Embryonic facial prominence (tissue), 1 donor: ENCODE results near the gene POLR2J.

ENCODE experiments used
- DNase-seq: peaks from one replicate; pipeline ENCODE4 v3.0.0-alpha.2; 2016; ENCODE audit errors: extremely low spot score

Gene POLR2J

GRCh38 chr7:102439963-102440795 lies 38.5 kb downstream of the POLR2J start:
- DNase-seq = no peak

DNA sequence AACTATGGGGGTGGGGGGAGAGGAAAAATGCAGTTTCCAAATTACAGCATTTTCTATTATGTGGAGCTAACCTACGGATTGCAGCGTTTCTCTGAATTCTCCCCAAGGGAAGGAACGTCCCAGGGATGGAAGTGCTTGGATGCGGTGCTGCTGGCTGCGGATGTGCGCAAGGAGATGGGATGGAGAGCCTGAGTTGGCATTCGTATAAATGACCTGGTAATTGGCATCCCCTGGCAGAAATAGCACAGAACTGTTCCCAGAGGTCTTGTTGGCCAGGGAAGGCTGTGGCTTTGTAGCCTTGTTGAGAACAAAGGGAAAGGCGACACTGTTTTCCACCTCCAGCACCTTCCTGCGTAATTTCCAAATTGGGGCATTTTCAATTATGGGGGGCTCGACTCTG lies 42.6 kb downstream of the POLR2J start:
- no peak for DNase-seq

GRCh38 chr7:102434039-102434486 lies 44.7 kb downstream of the POLR2J start:
- no peak for DNase-seq

DNA sequence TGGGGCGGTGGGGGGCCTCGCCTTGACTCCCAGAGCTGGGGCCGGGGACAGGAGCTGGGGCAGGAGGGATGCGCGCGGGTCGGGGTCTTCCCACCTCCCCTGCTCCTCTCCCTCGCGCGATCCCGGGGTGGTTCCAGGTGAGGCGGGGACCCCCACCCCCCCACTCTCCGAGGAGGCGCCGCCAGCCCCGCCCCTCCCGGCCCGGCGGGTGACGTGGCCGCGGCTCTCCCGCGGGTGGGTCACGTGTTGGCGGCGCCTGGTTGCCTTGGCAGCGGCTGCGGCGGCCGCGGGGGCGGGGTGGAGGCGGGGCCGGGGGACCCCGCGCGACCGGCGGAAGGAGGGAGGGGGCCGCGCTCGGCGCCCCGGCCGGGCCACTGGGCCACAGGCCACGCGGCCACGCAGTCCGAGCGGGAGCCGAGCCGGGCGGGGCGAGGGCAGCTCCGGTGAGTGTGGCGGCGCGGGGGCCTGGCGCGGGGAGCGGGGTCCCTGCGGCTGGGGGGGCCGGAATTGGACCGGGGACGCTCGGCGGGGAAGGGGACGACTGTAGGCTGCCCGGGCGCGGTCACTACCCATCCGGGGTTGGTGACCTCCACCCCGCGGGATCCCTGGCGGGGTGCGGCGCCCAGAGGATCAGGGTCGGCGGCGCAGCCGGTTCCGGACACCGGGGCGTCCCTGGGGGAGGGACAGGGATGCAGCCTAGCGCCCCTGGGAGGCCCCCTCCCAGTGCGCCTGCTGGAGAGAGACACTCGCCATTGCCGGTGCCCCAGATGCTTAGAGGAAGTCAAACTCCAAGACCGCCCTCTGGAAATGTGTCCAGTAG lies 45.3 kb downstream of the POLR2J start, which contains the start of gene ORAI2:
TSS of gene ORAI2 (plus strand) at position 357 of the 820 bp plus-strand sequence. CDS start 5,382 bp downstream, outside the sequence.
- peak; percentile 43 for DNase-seq

DNA sequence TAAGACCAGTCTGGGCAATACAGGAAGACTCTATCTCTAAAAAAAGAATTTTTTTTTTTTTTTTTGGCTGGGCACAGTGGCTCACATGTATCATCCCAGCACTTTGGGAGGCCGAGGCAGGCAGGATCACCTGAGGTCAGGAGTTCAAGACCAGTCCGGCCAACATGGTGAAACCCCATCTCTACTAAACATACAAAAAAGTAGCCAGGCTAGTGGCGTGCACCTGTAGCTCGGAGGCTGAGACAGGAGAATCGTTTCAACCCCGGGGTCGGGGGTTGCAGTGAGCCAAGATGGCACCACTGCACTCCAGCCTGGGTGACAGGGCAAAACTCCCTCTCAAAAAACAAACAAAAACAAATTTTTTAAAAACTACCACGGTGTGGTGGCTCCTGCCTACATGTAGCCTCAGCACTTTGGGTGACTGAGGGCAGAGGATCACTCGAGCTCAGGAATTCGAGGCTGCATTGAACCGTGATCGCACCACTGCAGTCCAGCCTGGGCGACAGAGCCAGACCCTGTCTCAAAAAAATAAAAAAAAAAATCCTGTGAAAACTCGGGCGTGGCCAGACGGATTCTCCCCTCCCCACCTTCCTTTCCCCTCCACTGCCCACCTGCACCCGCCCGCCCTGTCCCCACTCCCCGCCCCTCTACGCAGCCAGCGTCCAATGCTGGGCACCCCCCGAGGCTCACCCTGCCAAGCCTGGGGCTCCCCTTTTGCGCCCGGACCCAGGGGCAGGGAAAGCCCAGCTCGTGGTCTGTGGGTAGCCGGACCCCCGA lies 46.1 kb downstream of the POLR2J start:
- DNase-seq = no peak

GRCh38 chr7:102431617-102432298 lies 47.0 kb downstream of the POLR2J start:
- DNase-seq = no peak

GRCh38 chr7:102429141-102429899 lies 49.4 kb downstream of the POLR2J start:
- DNase-seq = no peak

- DNase-seq = no peak
Measured at GRCh38 chr7:102427019-102427405, 51.7 kb downstream of the POLR2J start.

DNA sequence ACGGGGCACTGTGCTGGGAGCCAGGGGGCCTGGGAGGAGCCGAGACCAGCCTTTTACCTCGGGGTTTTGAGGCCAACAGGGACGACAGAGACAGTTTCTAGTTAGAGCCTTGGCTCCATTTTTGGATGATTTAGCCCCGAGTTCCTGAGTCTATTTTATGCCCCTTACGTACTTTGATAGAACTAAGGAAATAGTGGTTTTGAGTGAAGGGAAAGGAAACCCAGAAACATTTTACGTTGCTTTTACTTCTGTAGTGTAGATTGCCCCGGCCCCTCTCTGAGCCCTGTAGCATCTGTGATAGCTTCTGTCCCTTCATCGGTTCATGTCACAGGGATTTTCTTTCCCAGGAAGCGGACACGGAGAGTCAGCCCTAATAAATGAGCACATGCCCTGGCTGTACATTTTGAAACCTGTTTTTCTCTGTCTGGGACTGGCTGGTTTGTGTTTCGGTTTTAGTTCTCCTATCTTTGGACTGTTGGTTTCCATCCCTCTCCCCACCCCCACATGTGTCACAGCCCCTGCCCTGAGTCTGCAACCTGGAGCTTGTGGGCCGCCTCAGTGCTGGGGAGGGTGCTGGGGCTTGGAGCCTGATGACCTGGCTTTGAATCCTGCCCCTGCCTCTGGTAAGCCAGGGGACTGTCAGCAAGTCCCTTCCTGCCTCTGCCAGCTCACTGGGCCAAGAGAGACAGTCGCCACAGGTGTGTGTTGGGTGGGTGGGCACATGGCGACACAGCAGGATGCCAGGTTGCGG lies 52.3 kb downstream of the POLR2J start:
- DNase-seq = no peak

- DNase-seq = no peak
Measured at GRCh38 chr7:102425639-102426267, 53.0 kb downstream of the POLR2J start.

DNA sequence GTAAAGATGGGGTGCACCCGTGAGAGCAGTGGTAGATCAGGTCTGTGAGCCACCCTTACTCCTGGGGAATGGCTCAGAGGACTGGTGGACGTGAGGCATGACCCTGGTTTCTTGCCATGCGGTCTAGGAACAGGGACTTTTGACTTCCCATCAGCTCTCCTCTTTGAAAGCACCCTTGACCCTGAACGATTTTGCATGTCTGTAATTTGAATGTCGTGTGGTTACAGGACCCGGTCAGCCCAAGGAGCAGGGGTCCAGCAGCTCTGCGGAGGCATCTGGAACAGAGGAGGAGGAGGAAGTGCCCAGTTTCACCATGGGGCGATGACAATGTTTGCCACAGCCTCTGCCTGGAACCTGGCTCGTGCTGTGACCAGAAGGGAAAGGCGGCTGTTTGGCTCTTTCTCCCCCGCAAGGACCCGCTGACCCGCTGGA lies 53.9 kb downstream of the POLR2J start:
- DNase-seq = no peak

GRCh38 chr7:102424129-102424551 lies 54.6 kb downstream of the POLR2J start:
- no peak for DNase-seq
